NCI-H460 (cell line): ENCODE data around the gene NANOS1. TPM values are rescaled to one million over a fixed set of nuclear protein-coding genes. Genes with fewer than 3 reads are reported as not detected.

Source experiments
- DNase-seq: peaks from one replicate; pipeline ENCODE4 v3.0.0-alpha.2; 2016; ENCODE audit warnings: low read depth; ENCODE audit errors: extremely low read depth
- small RNA-seq, 2 experiments: library from RNA; depleted of rRNA; stranded (forward); fragments of <200 nt; gene quantifications; one replicate each; pipeline ENCODE3, GENCODE V24; 2014
- total RNA-seq: library from RNA; depleted of rRNA; stranded (reverse); fragments of >200 nt; shearing (Covaris generic); gene quantifications from 2 replicates; pipeline ENCODE4 v1.2.3, GENCODE V29; 2014; rRNA removed

NANOS1 gene
- total RNA-seq, 1 experiment from 2014 or later = 1.8 TPM

DNA sequence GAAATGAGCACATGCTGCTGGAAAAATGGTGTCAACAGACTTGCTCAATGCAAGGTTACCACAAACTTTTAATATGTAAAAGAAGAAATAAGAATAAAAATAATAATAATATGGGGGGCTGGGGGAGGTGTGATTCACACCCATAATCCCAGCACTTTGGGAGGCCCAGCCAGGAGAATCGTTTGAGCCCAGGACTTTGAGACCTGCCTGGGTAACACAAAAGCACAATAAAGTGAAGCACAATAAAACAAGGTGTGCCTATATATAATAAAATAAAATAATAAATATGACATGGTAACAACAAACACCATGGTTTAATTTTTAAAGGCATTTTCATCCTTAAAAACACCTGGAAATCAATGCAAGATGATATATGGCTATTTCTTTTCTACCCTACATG lies 26.0 kb downstream of the NANOS1 start:
- DNase-seq = no peak

DNA sequence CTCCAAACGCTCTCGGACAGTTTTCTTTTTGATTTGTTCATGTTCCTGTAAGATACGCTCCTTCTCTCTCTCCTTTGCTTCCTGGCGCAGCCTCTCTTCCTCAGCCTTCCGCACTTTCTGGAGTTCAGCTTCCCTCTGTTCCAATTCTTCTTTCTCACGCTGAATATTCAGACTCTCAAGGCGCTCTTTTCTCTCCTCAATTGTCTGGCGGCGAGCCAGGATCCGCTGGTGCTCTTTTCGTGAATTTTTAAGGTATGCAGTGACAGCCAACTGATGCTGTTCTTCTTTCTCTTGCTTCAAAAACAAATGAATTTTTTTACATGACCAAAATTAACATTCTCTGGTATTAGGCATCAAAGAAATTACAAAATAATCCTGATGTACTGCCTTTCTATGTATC lies 28.5 kb downstream of the NANOS1 start:
- DNase-seq = no peak

DNA sequence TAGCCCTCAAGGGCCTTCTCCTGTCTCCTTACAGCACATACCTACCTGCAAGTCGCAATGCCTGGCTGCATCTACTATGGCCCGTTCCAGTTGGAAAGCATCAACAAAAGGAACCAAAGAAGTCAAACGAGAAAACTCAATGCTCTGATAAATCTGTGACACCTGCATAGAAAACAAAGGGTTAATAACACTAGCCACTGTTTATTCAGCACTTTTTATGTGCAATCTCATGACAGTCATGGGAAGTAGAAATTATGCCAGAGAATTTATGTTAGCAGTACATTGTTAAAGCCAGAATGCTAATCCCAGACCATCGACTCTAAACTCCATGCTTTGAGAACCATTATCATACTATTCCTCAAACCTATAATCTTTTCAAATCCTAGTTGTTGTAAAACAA lies 30.0 kb downstream of the NANOS1 start:
- DNase-seq = no peak

GRCh38 chr10:119060107-119060506 lies 30.6 kb downstream of the NANOS1 start:
- no peak for DNase-seq

DNA sequence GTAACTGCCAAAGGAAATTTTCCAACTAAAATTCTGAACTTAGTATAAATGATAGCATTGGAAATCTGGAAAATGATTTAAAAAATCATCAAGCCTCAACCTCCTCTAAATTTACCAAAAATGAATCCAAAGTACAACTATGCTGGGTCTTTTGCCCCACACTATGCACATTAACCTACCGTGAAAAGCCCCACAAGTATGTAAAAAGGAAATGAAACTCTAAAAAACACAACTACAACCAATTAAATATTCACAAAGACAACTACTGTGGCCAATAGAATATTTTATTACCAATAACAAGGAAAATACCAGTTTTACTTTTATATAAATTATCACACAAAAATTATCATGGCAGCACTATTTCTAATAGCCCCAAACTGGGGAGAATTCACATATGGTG lies 31.8 kb downstream of the NANOS1 start:
- no peak for DNase-seq

DNA sequence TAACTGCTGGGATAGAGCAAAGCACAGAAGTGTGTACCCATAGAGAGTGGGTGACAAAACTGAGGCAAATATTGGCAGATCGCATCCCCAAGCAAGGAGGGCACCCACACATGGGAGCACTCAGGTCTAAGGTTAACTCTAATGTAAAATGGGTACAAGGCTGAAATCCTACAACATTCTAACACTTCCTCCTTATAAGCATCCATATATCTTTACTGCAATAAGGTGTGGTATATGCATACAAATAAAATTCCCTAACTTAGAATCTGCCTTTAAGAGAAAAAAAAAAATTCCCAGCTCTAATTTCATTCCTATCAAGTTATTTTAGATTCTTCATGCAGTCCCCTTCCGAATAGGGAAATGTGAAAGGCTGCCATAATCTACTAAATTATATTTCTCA lies 32.4 kb downstream of the NANOS1 start:
- DNase-seq = no peak

DNA sequence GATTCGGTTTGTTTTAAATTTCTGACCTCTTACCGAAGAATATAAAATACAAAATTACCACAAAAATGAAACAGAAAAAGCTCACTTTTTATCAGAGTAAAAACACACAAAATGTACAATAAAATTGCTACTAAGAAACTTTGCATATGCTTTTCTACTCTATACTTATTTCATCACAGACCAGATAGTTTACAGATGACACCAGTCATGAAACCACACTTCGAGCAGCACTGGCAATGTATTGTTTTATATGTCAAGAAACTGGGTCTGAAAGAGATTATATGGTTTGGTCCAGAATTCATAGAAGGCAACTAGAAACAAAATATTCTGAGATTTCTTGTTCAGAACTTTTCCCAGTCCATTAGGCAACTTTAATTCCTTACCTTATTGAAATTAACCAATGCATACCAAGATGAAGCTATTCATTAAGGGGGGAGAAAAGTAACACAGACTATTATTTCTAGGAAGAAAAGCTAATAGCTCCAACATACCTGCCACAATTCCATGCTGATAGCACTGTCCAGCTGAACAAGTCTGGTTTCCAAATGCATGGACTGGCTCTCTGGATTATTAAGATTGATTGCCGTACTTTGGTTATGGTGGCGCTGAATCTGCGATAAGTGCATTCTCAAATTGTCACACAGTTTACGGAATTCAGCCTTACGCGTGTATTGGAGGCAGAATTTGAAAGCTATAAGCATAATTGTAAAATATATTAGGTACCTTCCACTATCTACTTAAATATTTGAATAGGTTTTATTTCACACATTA lies 41.1 kb downstream of the NANOS1 start:
- DNase-seq = no peak

DNA sequence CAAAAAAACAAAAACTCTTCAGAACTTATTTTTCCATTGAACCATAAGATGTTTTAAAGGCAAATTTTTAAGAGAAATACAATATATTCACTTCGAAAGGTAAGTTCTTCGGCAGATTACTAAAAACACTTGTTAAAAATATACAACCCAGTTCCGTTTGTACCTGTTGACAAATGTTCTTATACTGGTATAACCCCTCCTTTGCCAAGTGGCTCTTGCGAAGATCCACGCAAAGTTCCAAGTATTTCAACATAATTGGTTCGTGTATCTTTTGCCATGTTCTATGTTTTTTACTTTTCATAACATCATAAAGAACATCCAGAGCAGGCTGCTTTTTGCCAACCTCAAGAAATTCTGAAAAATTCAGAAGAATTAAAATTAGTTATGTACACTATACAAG lies 44.1 kb downstream of the NANOS1 start:
- DNase-seq = no peak

DNA sequence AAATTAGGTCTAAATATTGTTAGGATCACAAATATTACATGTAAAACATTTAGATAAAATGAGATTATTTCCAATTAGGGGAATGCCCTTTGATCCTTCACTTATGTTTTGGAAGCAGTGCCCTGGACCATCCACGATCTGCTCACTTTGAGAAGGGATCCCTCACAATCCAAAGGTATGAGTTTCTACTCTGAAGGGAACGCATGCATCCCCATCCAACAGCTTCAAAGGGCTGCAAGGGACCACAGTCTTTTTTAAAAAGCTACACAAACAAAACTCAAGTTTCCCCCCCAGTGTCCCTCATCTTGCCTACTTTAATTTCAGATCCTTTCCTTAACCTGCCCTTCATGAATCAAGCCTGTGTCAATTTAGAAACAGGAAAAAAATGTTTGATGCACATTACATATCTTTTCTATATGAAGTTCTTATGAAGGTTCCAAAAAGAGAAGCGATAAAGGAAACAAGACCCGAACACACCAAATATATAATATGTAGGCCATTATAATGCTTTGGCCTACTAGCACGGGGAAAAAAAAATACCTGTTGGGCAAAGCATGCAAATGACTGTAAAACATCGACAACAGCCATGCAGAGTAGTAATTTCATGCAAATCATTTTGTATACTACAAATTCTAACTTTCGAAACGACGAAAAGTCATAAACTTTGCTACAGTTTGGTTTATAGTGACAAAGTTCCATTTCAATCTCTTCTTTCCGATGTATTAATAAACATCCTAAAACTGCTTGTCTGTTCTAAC lies 49.1 kb downstream of the NANOS1 start:
- DNase-seq = no peak

GRCh38 chr10:119079599-119080520 lies 50.3 kb downstream of the NANOS1 start:
- DNase-seq = peak; percentile 59

DNA sequence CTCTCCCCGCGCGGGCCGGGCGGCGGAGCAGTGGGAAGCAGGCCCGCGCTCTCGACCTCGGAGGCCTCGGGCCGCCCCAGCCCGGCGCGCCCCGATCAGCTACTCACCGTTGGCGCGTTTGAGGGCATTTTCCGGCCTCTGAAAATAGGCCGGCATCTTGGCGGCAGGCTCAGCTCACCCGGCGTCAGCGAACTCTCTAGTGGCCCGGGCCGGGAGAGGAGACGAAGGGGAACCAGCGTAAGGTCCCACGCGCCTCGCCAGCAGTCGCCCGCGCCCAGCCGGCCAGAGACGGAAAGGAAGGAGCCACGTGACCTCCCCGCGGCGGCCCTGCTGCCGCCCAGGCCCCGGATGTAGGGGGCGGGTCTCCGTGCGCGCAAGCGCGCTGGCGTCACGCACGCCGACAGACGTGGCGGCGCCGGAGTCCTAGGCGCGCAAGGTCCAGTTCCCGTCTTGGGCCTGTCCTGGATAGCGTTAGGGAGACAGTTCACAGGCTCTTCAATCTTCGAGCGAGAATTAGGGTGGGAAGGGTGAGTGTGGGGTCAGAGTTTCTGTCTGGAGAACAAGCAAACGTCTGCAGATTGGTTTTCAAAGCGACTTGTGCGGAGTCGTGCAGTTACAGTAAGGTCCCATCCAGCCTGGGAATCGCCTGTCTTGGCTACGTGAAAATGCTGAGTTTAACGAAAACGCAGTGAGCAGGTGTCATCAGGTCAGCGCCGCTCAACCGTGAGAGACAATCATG lies 51.2 kb downstream of the NANOS1 start, which contains the start of gene EIF3A:
EIF3A (minus strand) TSS at position 297 of the 739 bp plus-strand sequence; CDS start at position 156, 141 bp downstream.
- peak; percentile 87 for DNase-seq

Small RNA genes within 50 kb of the gene (small RNA-seq; reads per million reads assigned to genes)
- gene RF00413 = 0 to 0.06 reads per million in 2 experiments
- gene SNORA19 = 0 to 0.12 reads per million in 2 experiments

Other genes with a start within 250 kb of the NANOS1 start
- gene EIF3A, start 51.1 kb downstream of the NANOS1 start, total RNA-seq = 204 and 235 TPM in 2 replicates
- 69.0 and 71.1 TPM in 2 replicates for gene DENND10, start 74.4 kb downstream of the NANOS1 start, total RNA-seq
- gene SFXN4, start 136.0 kb downstream of the NANOS1 start, total RNA-seq = 50.7 and 51.0 TPM in 2 replicates
- 336 and 354 TPM in 2 replicates for gene PRDX3, start 149.1 kb downstream of the NANOS1 start, total RNA-seq
- gene GRK5, start 177.9 kb downstream of the NANOS1 start, total RNA-seq = 0.40 and 0.79 TPM in 2 replicates